Spleen (tissue), 7 donors: ENCODE measurements around the gene SP100.

ENCODE experiments used
- CTCF ChIP-seq, 11 experiments: fragments of 200-600 bp in 7 of 11; fragments of 450-650 bp in 4 of 11; sonication (generic) in 4 of 11; IDR thresholded peaks in 8 of 11; conservative IDR thresholded peaks in 3 of 11; 1 replicate in 7 of 11; 2 replicates in 4 of 11; pipeline versions ENCODE4 v1.4.0 to v1.8.0; 2016 to 2021; ENCODE audit warnings: antibody characterized with exemption in 11 of 11, inconsistent platforms in 4 of 11, mild to moderate bottlenecking in 1 of 11
- POLR2A ChIP-seq, 3 donors: fragments of 450-650 bp; IDR thresholded peaks; one replicate each; pipeline ENCODE4 v1.5.1; 2017; ENCODE audit warnings: antibody characterized with exemption in 3 of 3, mild to moderate bottlenecking in 1 of 3
- POLR2AphosphoS5 ChIP-seq, 3 donors: sonication (generic); formaldehyde crosslinking; IDR thresholded peaks; one replicate each; pipeline ENCODE4 v1.5.1; 2017; ENCODE audit warnings: antibody characterized with exemption in 3 of 3
- donor health status: DM: no; HTN: no; CAD: no; lungs with moderate emphysema.
- donor health status: DM: no; HTN: no; CAD: no.
- donor health status: DM: no; HTN: no; CAD: no.

- no peak for TF ChIP-seq CTCF (IDR thresholded peaks at IDR 0.05 in 8 of 11, conservative IDR thresholded peaks at IDR 0.05 in 3 of 11)
- no peak for TF ChIP-seq POLR2AphosphoS5 (IDR thresholded peaks at IDR 0.05)
- TF ChIP-seq POLR2A (IDR thresholded peaks at IDR 0.05): no peak
Measured at GRCh38 chr2:230520875-230521155, 104.8 kb downstream of the SP100 start.
